SK-N-SH treated with all-trans-retinoic acid at 6 μM for 48 hours (cell line): Measurements from ENCODE around the gene DCAF8L2.
A peak's percentile ranks its signal among the peaks of the same experiment; 100 is the strongest.
"Not testable (repeated sequence)": the region's sequence is repeated elsewhere in the genome, so short reads cannot be mapped to it uniquely, and the experiment has no call there.

Source experiments
- ATAC-seq: fragments of 200-7000 bp; cut with Tn5 transposase; 3 replicates; pipeline ENCODE4 v1.9.1; 2020; ENCODE audit warnings: mild to moderate bottlenecking, moderate library complexity
- BACH2 ChIP-seq: fragments of 250-450 bp; sonication (Bioruptor Pico); IDR thresholded peaks from 2 replicates; pipeline ENCODE4 v1.9.0; 2021; ENCODE audit warnings: mild to moderate bottlenecking, borderline replicate concordance
- CREB5 ChIP-seq: fragments of 250-450 bp; sonication (Bioruptor Pico); IDR thresholded peaks from 2 replicates; pipeline ENCODE4 v1.5.1; 2020; ENCODE audit warnings: low read depth, mild to moderate bottlenecking, moderate library complexity
- CSDC2 ChIP-seq: fragments of 250-450 bp; sonication (Bioruptor Pico); IDR thresholded peaks from 2 replicates; pipeline ENCODE4 v1.5.0; 2020; ENCODE audit warnings: mild to moderate bottlenecking, moderate library complexity
- ISL1 ChIP-seq: fragments of 250-450 bp; sonication (Bioruptor Pico); IDR thresholded peaks from 2 replicates; pipeline ENCODE4 v2.1.2; 2022; ENCODE audit warnings: mild to moderate bottlenecking, moderate library complexity
- OSR1 ChIP-seq: fragments of 250-450 bp; sonication (Bioruptor Pico); IDR thresholded peaks from 2 replicates; pipeline ENCODE4 v1.8.0; 2022; ENCODE audit warnings: moderate library complexity, mild to moderate bottlenecking, inconsistent platforms
- PATZ1 ChIP-seq: fragments of 250-450 bp; sonication (Bioruptor Pico); IDR thresholded peaks from 2 replicates; pipeline ENCODE4 v1.8.0; 2020; ENCODE audit warnings: mild to moderate bottlenecking, moderate library complexity, borderline replicate concordance
- POU6F1 ChIP-seq: fragments of 250-450 bp; sonication (Bioruptor Pico); IDR thresholded peaks from 2 replicates; pipeline ENCODE4 v1.8.0; 2021; ENCODE audit warnings: low read depth, mild to moderate bottlenecking, moderate library complexity, borderline replicate concordance
- PPARA ChIP-seq: fragments of 250-450 bp; sonication (Bioruptor Pico); IDR thresholded peaks from 2 replicates; pipeline ENCODE4 v1.5.0; 2020; ENCODE audit warnings: mild to moderate bottlenecking, borderline replicate concordance
- SNAI2 ChIP-seq: fragments of 250-450 bp; sonication (Bioruptor Pico); IDR thresholded peaks from 2 replicates; pipeline ENCODE4 v1.5.0; 2020; ENCODE audit warnings: mild to moderate bottlenecking, moderate library complexity
- TCF4 ChIP-seq: fragments of 250-450 bp; sonication (Bioruptor Pico); IDR thresholded peaks from 2 replicates; pipeline ENCODE4 v1.8.0; 2021; ENCODE audit warnings: mild to moderate bottlenecking, moderate library complexity, borderline replicate concordance
- TOX ChIP-seq: fragments of 250-450 bp; sonication (Bioruptor Pico); IDR thresholded peaks from 2 replicates; pipeline ENCODE4 v1.8.0; 2021; ENCODE audit warnings: mild to moderate bottlenecking, moderate library complexity, borderline replicate concordance
- TSHZ2 ChIP-seq: fragments of 250-450 bp; sonication (Bioruptor Pico); IDR thresholded peaks from 2 replicates; pipeline ENCODE4 v1.5.0; 2020; ENCODE audit warnings: mild to moderate bottlenecking, moderate library complexity
- ZC3H10 ChIP-seq: fragments of 250-450 bp; sonication (Bioruptor Pico); IDR thresholded peaks from 2 replicates; pipeline ENCODE4 v1.5.1; 2021; ENCODE audit warnings: mild to moderate bottlenecking, moderate library complexity
- ZFP3 ChIP-seq: fragments of 250-450 bp; sonication (Bioruptor Pico); IDR thresholded peaks from 2 replicates; pipeline ENCODE4 v1.5.0; 2020; ENCODE audit warnings: mild to moderate bottlenecking, moderate library complexity
- ZFP30 ChIP-seq: fragments of 450-650 bp; formaldehyde crosslinking; IDR thresholded peaks from 2 replicates; pipeline ENCODE4 v1.5.0; 2022; ENCODE audit warnings: mild to moderate bottlenecking, moderate library complexity
- ZNF565 ChIP-seq: fragments of 450-650 bp; formaldehyde crosslinking; conservative IDR thresholded peaks from 2 replicates; pipeline ENCODE4 v1.5.0; 2020; ENCODE audit warnings: low read depth, mild to moderate bottlenecking, moderate library complexity
- ZNF70 ChIP-seq: fragments of 450-650 bp; formaldehyde crosslinking; IDR thresholded peaks from 2 replicates; pipeline ENCODE4 v1.5.0; 2020; ENCODE audit warnings: mild to moderate bottlenecking, moderate library complexity
- ZNF8 ChIP-seq: fragments of 450-650 bp; formaldehyde crosslinking; IDR thresholded peaks from 2 replicates; pipeline ENCODE4 v1.5.0; 2020; ENCODE audit warnings: mild to moderate bottlenecking, moderate library complexity

Gene DCAF8L2

GRCh38 chrX:27740933-27741332 is 150.8 kb downstream of the DCAF8L2 start:
- TF ChIP-seq ZFP3 (CRISPR knock-in tag) (no peak), POU6F1 (no peak), ZNF565 (CRISPR knock-in tag) (no peak)
- ATAC-seq: no peak

GRCh38 chrX:27743521-27743920 is 153.4 kb downstream of the DCAF8L2 start:
- not testable (repeated sequence) for ATAC-seq

- TF ChIP-seq BACH2 (CRISPR knock-in tag) (no peak), ISL1 (CRISPR knock-in tag) (no peak), ZNF8 (CRISPR knock-in tag) (no peak), CREB5 (CRISPR knock-in tag) (no peak), POU6F1 (no peak), TCF4 (no peak), SNAI2 (CRISPR knock-in tag) (no peak), TOX (CRISPR knock-in tag) (no peak), ZFP3 (CRISPR knock-in tag) (no peak)
- ATAC-seq: no peak
These were observed 156.4 kb downstream of the DCAF8L2 start for GRCh38 chrX:27746516-27746915.

GRCh38 chrX:27750298-27750697 is 160.2 kb downstream of the DCAF8L2 start:
- peak; percentile 47; the same call in 2 of the 3 replicates for ATAC-seq

GRCh38 chrX:27751976-27752375 is 161.8 kb downstream of the DCAF8L2 start:
- peak; percentile 61; the same call in 2 of the 3 replicates for ATAC-seq
- TF ChIP-seq CSDC2 (CRISPR knock-in tag) (no peak), OSR1 (CRISPR knock-in tag) (no peak), ZNF70 (no peak), PATZ1 (no peak), PPARA (no peak)

GRCh38 chrX:27765718-27766117 is 175.6 kb downstream of the DCAF8L2 start:
- no peak for TF ChIP-seq ZFP3 (CRISPR knock-in tag)
- TF ChIP-seq ZC3H10: no peak
- TF ChIP-seq, all 23 proteins: peak for 0
- no peak for ATAC-seq

- TF ChIP-seq ZC3H10: no peak
- TF ChIP-seq TCF4: no peak
- TF ChIP-seq SNAI2 (CRISPR knock-in tag): no peak
- TF ChIP-seq TOX (CRISPR knock-in tag): no peak
- no peak for TF ChIP-seq ZFP30 (CRISPR knock-in tag)
- no peak for TF ChIP-seq ZFP3 (CRISPR knock-in tag)
- no peak for TF ChIP-seq TSHZ2 (CRISPR knock-in tag)
- TF ChIP-seq BACH2 (CRISPR knock-in tag): no peak
- no peak for TF ChIP-seq ZNF70
- TF ChIP-seq OSR1 (CRISPR knock-in tag): no peak
- TF ChIP-seq CREB5 (CRISPR knock-in tag): no peak
- no peak for TF ChIP-seq PATZ1
- TF ChIP-seq, all 23 proteins: peak for 0
- ATAC-seq: no peak
These were observed 177.2 kb downstream of the DCAF8L2 start for GRCh38 chrX:27767387-27767786.
